GM10266 (cell line): ENCODE data around the gene GRK6.

ENCODE experiments used
- DNase-seq: peaks from one replicate; pipeline ENCODE4 v3.0.0; 2012; ENCODE audit errors: extremely low spot score
- CTCF ChIP-seq: IDR thresholded peaks from 2 replicates; pipeline ENCODE4 v1.5.1; 2012; ENCODE audit warnings: mild to moderate bottlenecking, low read depth; ENCODE audit not compliant: control insufficient read depth, insufficient read depth; ENCODE audit errors: missing control alignments

The GRK6 gene

GRCh38 chr5:177432839-177433657, 6.6 kb downstream of the GRK6 start:
- TF ChIP-seq CTCF = no peak
- no peak for DNase-seq

- DNase-seq = no peak
- no peak for TF ChIP-seq CTCF
Measured at GRCh38 chr5:177433658-177434217, 7.3 kb downstream of the GRK6 start.

GRCh38 chr5:177434437-177434836, 8.0 kb downstream of the GRK6 start:
- no peak for DNase-seq
- TF ChIP-seq CTCF = no peak

- DNase-seq = no peak
- TF ChIP-seq CTCF = no peak
Measured at GRCh38 chr5:177434942-177435738, 8.7 kb downstream of the GRK6 start.

- DNase-seq = no peak
Measured at GRCh38 chr5:177435847-177436536, 9.5 kb downstream of the GRK6 start.

GRCh38 chr5:177437623-177438022, 11.1 kb downstream of the GRK6 start:
- no peak for TF ChIP-seq CTCF
- DNase-seq = no peak

More at GRCh38 chr5:177435847-177436536, 9.5 kb downstream of the GRK6 start:
- TF ChIP-seq CTCF = no peak
